Epidermal melanocyte (primary cell): ENCODE data around the gene CZIB.
"Not testable (repeated sequence)": the region's sequence is repeated elsewhere in the genome, so short reads cannot be mapped to it uniquely, and the experiment has no call there.

Source experiments
- DNase-seq: peaks from one replicate; pipeline ENCODE4 v3.0.0; 2011; ENCODE audit warnings: low spot score; ENCODE audit not compliant: insufficient read length

CZIB gene

GRCh38 chr1:53238197-53239155 is 18.0 kb upstream of the CZIB start, which contains the start of gene MAGOH:
Gene MAGOH, minus strand, starts transcription at chr1:53238518. Its CDS starts 70 bp downstream, at chr1:53238448.
- DNase-seq, result peak; percentile 98

- DNase-seq, result no peak
Observed at GRCh38 chr1:53237638-53238037, 17.2 kb upstream of the CZIB start.

GRCh38 chr1:53220962-53221286 is 490 bp upstream of the CZIB start:
- no peak for DNase-seq

DNA sequence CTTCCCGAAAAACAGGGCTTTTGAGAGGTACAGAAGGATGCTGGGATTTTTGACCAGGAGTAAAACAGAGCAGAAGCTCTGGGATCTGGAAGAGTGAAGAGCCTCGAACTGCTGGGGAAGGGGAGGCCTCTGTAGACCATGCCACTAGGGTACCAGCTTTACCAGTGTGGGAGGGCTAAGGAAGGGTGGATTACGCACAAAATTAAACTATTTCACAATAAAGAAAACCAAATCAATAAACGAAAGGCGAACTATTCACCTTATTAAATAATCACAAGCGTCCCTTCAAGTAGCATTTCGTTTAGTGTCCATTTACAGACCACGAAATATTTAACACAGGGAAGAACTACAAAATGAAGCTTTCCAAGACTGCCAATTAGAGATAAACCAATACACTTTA is 723 bp downstream of the CZIB start:
- no peak for DNase-seq

DNA sequence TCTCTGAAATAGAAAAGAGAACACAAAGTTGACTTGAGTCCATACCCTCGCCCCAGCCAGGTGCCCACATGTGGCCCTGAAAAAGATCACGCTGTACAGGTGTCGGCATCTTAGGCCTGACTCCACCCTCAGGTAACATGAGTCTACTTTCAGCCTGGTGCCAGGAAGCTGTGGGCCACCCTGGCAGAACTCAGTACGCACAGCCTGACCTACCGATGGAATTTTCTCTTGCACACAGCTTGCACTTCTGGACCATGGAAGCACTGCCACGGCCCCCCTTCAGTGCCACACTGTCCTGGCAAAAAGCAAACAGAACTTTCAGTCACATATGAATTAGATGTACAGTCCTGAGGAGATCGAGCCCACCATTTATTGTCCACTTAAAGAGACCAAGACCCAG is 2.2 kb downstream of the CZIB start:
- no peak for DNase-seq

DNA sequence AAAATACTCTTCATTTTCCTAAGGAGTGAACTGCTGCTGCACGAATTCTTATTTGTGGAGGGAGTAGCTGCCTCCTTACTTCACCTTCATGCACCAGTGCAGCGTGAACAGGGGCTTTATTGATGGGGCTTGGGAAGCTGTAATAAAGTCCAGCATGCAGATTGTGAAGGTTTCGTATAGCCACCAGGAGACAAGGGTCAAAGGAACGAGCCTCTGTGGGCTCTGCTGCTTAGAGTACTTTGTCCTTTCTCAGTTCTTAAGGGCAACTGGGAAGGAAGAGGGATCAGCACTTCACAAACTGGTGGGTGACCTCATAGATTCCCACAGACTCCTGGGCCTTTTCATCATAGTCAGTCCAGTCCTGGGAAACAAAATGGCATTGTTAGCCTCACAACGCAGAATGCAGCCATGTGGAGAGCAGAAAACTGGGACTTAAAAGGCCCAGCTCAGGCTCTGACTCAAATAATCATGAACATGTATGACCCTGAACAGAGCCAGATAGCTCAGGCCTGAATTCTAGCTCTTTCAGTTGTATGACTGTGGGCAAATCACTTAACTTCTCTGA is 6.0 kb downstream of the CZIB start:
- DNase-seq, result no peak

- no peak for DNase-seq
Observed at GRCh38 chr1:53210954-53211353, 9.5 kb downstream of the CZIB start.

- no peak for DNase-seq
Observed at GRCh38 chr1:53210352-53210751, 10.1 kb downstream of the CZIB start.

- no peak for DNase-seq
Observed at GRCh38 chr1:53207726-53208125, 12.7 kb downstream of the CZIB start.

- DNase-seq, result no peak
Observed at GRCh38 chr1:53206735-53207379, 13.6 kb downstream of the CZIB start.

DNA sequence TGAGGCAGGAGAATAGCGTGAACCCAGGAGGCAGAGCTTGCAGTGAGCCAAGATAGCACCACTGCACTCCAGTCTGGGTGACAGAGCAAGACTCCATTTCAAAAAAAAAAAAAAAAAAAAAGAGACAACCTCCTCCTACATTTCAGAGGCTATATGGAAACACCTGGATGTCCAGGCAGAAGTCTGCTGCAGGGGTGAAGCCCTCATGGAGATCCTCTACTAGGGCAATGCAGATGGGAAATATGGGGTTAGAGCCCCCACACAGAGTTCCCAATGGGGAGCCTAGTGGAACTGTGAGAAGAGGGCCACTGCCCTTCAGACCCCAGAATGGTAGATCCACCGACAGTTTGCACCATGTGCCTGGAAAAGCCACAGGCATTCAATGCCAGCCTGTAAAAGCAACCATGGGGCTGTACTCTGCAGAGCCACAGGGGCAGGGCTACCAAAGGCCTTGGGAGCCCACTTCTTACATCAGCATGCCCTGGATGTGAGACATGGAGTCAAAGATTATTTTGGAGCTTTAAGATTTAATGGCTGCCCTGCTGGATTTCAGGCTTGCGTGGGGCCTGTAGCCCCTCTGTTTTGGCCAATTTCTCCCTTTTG is 14.2 kb downstream of the CZIB start:
- DNase-seq, result not testable (repeated sequence)

DNA sequence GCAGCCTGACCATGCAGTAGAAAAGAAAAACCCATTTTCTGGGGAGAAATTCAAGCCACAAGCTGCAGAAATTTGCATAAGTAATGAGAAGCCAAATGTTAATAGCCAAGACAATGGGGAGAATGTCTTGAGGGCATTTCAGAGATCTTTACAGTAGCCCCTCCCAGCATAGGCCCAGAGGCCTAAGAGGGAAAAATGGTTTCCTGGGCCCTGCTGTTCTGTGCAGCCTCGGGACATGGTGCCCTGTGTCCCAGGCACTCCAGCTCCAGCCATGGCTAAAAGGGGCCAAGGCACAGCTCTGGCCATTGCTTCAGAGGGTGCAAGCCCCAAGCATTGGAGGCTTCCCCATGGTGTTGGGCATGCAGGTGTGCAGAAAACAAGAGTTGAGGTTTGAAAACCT is 14.9 kb downstream of the CZIB start:
- not testable (repeated sequence) for DNase-seq

GRCh38 chr1:53203466-53203865 is 17.0 kb downstream of the CZIB start:
- DNase-seq, result no peak

DNA sequence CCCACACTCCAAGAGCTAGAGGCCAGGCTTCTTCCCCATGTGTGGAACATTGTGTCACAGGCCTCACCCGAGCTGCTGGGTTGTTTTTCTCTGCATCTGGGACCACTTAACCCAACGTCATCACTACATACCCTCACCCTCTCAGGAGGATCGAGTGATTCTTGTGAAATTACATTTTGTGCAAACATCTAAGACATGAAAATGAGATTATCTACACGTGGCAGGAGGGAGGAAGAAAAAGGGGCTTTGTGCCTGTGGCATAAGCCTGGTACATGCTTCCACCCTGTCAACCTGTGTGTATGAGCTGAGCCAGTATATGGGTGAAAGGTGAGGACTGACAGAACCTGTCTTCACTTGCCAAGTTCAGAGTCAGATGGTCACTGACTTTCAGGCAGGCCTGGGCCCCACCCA is 22.2 kb downstream of the CZIB start:
- no peak for DNase-seq

- DNase-seq, result no peak
Observed at GRCh38 chr1:53197291-53198200, 22.9 kb downstream of the CZIB start.

GRCh38 chr1:53196485-53197290 is 23.7 kb downstream of the CZIB start, which contains the start of gene CPT2:
Gene CPT2, plus strand, starts transcription at chr1:53196824. Its CDS starts 120 bp downstream, at chr1:53196944.
- peak; percentile 94 for DNase-seq

DNA sequence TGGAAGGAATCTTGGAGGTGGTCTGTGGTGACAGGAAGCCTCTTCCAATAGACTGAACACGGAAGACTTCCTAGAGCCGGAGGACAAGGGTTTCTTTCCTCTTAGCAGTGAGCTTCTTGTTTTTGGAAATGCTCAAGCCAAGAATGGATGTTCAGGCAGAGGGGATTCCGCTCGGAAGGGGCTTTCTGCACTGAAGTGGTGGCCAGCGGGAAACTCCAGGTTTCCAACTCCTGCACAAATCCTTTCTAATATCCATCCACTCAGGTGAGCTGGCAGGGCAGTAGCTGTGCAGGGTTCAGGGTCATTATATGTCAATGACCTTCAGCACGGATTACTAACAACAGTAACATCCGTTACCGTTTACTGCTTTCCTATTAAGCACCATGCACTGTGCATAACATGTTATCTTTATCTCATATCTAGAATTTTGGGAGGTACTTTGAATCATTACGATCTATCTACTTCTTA is 24.4 kb downstream of the CZIB start:
- no peak for DNase-seq

DNA sequence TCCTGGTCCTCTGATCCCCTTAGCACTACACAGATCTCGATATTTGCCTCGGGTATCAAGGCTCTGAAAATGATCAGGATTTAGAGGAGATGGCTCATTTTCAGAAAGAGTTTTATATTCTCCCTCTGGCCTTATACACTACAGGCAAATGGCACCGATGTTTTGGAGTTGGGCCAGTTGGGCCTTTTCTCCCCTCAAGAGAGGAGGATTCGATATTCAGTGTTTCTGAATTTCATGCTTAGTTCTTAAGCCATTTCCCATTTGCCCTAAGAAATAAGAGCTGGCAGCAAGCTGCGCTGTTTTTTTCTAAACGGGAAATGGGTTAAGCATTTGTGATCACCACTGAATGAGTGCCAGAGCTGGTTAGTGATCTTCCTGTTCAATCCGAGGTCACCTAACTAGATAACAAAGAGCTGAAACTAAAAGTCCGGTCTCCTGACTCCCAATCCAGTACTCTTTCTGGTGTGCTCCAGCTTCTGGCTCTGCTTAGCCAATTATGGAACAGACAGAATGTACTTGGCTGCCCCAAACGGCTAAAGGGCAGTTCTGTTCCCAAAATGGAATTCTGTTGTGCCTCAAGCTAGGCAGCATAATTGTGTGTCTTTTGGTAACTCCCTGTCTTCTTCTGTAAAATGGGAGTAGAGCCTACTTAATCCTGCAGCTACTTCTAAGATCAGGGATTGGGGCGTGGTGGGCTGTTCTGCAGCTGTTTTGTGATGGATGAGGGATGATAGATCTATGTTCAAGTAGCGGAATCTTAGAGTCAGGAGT is 25.0 kb downstream of the CZIB start:
- DNase-seq, result no peak

DNA sequence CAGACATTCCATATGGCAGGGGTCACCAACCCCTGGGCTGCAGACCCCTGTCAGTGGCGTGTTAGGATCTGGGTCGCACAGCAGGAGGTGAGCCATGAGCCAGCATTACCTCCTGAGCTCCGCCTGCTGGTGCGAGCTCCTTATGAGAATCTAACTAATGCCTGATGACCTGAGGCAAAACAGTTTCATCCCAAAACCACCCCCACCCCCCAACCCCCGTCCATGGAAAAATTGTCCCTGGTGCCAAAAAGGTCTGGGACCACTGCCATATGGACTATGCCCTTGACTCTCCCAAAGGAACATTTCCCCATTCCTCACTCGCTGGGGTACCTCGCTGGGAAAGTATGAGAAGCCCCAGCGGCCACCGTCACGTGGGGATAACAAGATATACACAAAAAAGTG is 30.2 kb downstream of the CZIB start:
- no peak for DNase-seq
